ENCODE results near the gene ATRNL1.

DNA sequence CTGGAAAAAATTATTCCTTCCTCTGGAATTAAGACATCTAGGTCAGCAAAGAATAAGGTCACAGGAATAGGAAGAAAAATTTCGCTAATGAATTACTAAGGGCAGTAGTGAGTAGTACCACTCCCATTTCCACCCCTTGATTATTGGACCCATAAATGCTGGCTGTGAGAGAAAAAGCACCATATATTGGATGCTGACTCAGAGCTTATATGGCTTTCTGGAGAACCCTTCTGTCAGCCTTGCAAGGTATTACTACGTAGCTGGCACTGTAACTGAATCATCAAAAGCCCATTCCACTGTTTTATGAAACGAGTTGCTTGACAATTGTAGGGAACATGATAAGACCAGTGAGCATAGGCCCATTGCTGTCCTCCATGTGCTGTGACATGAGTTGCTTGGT lies 179.3 kb downstream of the ATRNL1 start:
- TF ChIP-seq, protein P1, sequence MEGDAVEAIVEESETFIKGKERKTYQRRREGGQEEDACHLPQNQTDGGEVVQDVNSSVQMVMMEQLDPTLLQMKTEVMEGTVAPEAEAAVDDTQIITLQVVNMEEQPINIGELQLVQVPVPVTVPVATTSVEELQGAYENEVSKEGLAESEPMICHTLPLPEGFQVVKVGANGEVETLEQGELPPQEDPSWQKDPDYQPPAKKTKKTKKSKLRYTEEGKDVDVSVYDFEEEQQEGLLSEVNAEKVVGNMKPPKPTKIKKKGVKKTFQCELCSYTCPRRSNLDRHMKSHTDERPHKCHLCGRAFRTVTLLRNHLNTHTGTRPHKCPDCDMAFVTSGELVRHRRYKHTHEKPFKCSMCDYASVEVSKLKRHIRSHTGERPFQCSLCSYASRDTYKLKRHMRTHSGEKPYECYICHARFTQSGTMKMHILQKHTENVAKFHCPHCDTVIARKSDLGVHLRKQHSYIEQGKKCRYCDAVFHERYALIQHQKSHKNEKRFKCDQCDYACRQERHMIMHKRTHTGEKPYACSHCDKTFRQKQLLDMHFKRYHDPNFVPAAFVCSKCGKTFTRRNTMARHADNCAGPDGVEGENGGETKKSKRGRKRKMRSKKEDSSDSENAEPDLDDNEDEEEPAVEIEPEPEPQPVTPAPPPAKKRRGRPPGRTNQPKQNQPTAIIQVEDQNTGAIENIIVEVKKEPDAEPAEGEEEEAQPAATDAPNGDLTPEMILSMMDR (IDR thresholded peaks at IDR 0.05), result no peak
- TF ChIP-seq EZH2 (IDR thresholded peaks at IDR 0.05), result no peak
